NCI-H1694 treated with DMSO at 0.1 percent for 48 hours (cell line): ENCODE measurements around the gene PSKH1.
"Not testable (repeated sequence)": the region's sequence is repeated elsewhere in the genome, so short reads cannot be mapped to it uniquely, and the experiment has no call there.

Source experiments
- DNase-seq: peaks from one replicate; lab custom pipeline; 2025; lab: John Stamatoyannopoulos, UW

Gene PSKH1

DNA sequence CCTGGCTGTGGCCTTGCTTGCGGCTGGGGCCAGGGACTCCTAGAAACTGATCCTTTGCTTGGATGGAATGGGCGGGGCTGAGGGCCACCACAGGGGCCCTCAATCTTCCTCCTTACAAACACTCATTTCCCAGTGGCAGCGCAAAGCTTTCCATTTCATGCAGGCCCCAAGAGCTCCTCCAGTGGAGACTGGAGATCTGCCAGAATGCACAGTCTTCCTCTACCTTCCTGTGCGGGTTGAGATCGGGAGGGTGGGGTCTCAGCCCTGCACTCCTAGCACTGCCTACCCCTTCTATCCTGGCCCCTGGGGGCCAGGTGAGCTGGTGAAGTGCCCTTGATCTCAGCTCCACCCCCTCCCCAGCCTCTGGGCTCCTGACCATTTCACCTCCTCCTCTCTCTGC is 6.7 kb upstream of the PSKH1 start:
- DNase-seq: no peak

DNA sequence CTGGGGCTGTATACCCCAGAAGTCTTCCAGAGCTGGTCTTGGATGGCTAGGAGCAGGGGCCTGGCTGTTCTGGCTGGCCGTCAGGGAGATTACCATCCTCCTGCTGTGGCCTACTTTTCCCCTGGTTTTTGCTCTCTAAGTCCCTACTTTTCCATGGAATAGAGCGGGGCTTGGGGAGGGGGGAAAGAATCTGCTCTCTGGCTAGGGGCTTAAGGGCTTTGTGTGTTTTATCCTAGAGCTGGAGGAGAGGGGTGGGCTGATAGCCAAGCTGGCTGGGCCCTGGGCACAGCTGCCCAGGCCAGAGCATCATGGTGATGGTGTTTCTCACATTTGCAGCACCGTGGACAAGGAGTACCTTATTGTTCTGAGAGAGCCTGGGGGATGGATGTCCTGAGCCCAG is 4.7 kb upstream of the PSKH1 start:
- no peak for DNase-seq

DNA sequence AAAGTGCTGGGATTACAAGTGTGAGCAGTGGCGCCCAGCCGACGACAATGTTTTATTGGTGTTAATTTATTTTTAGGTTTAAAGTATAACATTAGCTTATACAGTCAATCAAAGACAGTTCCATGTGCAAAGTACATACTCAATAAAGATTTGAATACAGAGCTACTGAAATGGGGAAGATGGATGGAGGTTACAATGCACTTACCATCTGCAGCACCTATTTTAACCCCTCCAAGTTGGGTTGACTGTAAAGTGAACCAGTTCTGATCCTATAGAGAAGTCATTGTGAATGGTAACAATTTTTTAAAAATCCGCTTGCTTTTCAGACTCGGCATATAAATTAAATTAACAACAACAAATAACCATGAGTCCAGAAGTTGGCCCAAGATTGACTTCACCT is 679 bp upstream of the PSKH1 start:
- no peak for DNase-seq

DNA sequence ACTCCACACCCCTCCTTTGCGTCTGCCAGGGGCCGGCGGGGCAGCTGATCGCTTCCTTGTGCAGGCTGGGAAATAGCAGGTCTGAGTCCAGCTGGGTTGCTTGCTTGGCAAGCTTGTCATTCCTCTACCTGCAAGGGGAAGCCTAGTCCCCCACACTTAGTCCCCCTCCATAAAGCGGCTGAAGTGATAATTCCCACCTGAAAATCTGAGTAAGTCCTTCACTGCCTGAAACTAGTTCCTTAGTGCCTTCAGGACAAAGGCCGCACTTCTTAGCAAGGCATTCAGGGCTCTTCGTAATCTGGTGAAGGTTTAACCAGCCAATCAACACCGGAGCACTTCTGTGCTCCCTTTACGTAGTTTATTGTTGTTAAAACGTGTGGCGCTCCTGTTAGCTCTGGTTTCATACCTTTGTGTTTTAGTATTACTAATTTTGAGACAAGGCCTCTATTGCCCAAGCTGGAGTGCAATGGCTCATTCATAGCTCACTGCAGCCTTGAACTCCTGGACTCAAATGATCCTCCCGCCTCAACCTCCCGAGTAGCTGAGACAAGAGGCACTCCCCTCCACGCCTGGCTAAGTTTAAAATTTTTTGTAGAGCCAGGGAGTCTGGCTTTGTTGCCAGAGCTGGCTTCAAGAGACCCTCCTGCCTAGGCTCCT is 817 bp downstream of the PSKH1 start:
- no peak for DNase-seq

DNA sequence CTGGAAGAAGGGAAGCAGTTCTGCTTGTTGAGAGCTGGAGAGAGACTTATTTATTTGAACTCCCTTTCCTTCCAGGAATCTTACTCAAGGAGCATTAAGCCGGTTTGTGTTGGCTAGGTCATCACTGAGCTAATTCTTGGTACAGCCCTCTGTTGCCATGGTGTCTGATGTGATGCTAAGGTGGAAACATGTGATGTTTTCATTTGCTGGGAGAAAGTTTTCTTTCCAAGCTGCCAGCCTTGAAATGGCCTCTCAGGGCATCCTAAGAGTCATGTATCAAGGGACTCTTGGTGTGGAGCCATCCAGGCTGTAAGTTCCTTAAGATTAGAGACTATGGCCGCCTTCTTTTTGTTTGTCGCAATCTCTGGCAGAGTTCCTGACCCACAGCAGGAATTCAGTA is 4.2 kb downstream of the PSKH1 start:
- no peak for DNase-seq

DNA sequence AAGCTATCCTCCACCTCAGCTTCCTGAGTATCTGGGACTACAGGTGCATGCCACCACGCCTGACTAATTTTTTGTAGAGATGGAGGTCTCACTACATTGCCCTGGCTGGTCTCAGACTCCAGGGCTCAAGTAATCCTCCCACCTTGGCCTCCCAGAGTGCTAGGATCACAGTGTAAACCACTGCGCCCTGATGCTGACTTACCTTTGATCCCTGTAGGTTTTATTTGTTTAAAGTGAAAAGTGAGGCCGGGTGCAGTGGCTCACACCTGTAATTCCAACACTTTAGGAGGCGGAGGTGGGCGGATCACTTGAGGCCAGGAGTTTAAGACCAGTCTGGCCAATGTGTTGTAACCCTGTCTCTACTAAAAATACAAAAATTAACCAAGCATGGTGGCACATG is 8.7 kb downstream of the PSKH1 start:
- DNase-seq: no peak

DNA sequence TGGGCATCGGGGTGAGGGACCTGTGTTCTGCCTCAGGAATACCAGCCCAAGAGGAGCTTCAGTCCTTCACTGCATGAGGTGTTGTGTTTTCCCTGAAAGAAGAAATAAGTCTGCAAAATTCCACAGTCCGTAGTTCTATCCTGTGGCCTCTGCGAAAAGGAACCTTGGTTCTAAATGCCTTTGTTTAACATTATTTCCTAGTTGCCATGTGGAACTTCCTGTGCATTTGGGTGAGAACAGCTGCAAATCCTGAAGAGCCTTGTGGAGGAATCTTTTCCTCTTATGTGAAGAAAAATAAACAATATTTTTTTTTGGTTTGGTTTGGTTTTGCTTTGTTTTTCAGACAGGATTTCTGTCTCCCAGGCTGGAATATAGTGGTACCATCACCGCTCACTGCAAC is 9.8 kb downstream of the PSKH1 start:
- DNase-seq: no peak

DNA sequence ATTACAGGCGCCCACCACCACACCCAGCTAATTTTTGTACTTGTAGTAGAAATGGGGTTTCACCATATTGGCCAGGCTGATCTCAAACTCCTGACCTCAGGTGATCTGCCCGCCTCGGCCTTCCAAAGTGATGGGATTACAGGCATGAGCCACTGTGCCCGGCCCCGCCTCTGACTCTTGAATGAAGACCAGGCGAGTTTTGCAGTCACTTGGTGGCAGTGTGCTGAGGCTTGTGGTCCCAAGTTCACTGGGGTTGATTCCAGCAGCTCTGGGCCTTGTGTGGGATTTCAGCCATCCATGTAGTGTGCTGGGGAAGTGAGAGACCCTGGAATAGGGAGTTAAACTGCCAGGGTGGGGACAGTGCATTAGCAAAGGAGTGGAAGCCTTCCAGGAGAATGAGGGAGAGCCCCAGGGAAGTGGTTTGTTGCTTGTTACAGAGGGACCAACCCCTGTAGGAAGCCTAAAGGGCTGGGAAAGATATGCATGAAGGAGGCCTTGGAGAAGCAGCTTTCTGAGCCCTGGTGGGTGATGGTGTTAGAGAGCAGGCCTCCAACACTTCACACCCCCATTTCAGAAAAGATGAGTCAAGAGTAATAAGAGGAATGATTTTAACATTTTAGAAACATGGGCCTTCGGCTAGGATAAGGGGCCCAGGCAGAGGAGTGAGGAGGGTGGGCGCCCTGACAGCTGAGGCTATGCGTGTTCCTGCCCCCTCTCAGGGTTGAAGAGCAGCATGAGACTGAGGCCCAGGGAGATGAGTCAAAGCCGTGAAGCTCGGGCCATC is 14.5 kb downstream of the PSKH1 start:
- DNase-seq: no peak

DNA sequence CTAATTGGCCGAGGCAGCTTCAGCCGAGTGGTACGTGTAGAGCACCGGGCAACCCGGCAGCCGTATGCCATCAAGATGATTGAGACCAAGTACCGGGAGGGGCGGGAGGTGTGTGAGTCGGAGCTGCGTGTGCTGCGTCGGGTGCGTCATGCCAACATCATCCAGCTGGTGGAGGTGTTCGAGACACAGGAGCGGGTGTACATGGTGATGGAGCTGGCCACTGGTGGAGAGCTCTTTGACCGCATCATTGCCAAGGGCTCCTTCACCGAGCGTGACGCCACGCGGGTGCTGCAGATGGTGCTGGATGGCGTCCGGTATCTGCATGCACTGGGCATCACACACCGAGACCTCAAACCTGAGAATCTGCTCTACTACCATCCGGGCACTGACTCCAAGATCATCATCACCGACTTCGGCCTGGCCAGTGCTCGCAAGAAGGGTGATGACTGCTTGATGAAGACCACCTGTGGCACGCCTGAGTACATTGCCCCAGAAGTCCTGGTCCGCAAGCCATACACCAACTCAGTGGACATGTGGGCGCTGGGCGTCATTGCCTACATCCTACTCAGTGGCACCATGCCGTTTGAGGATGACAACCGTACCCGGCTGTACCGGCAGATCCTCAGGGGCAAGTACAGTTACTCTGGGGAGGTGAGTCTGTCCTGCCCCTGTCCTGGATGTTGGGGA is 16.1 kb downstream of the PSKH1 start:
- no peak for DNase-seq

DNA sequence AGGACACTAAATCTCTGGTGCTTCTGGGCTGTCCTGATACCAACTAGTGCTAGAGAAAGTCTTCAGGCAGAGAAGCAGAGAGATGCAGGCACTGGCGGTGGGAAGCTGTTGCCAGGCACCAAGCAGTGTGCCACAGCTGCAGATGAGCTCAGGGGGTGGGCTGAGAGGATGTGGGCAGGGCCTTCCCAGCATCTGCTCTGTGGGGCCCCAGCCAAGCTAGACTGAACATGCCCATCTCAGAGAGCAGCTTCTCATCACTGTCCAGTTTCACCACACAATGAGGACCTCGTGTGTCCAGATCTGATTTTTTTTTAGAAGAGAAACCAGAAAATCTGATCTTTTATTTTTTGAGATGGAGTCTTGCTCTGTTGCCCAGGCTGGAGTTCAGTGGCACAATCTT is 17.1 kb downstream of the PSKH1 start:
- peak; percentile 26 for DNase-seq

DNA sequence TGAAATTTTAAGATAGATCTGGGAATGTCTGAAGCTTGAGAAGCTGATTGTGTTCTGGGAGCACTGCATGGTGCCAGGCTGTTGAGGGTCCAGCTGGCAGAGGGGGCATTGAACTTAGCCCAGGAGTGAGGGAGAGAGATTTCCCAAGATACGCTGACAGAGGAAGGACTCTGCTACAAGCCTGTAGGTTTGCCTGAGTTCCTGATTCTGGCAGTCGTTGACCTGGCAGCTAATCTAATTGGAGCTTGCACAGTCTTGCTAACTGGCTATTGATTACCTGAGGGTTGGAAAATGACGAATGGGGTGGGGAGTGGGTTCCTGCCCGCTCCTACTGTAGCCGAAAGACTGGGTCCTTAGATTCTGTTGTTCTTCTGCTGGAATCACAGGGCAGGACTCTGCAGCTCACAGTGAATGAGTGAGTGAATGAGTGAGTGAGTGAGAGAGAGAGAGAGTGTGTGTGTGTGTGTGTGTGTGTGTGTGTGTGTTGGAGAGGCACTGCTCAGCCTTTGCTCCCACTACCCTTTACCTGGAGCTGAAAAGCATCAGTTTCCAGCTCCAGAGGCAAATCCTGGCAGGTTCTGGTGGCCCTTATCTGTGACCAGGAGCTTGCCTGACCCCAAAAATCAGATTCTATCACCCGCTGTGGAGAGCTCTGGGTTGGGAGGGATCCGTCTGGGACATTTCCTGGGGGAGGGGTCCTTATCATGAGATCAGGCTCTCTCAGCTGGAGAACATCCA is 21.9 kb downstream of the PSKH1 start:
- no peak for DNase-seq

DNA sequence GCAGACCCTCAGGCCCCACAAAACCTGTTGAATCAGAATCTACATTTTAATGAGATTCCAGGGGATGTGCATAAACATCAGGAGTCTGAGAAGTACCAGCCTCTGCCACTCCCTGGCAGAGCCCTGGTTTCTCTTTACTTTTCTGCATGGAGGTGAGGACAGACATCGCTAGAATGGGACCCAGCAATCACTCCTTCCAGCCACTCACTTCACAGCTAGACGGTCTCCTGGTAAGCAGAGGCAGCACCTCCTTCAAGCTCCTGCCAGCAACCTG is 22.4 kb downstream of the PSKH1 start:
- not testable (repeated sequence) for DNase-seq

DNA sequence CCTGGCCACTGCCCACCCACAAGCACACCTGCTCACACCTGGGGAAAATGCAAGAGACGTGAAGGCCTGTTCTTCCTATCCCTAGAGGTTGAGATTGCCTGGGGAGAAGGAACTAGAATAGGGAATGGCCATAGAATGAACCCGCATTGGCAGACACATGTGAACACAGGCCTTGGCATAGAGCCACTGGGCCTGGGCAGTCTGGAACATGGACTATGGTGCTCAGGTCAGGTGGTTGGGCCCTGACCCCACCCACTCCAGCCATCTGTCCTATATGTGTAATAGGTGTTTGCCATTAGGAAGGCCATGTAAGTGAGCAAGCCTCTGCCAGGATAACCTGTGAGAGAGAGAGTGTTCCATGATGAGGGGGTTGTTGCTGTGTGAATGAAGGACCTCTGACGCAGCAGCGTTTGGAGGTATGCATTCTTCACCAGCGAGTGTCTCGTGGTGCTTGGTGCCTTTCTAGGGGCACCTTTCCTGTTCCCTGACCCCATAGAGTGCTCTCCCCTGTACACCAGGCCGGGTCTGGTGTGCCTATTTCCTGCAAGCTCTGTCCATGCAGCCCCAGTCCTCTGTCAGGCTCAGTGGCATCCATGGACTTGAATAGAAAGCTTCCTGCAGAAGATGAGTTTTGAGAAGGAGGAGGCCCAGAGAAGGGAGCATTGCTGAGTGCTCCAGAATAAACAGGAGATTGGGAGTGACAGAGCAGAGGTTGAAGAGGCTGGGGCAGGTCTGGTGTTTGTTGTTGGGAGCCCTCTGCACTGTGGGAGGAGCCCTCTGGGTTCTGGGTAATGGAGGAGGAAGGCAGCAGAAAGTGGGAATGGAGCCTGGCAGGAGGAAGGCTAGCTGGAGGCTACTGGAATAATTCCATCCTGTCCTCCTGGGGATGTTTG is 23.0 kb downstream of the PSKH1 start:
- no peak for DNase-seq

DNA sequence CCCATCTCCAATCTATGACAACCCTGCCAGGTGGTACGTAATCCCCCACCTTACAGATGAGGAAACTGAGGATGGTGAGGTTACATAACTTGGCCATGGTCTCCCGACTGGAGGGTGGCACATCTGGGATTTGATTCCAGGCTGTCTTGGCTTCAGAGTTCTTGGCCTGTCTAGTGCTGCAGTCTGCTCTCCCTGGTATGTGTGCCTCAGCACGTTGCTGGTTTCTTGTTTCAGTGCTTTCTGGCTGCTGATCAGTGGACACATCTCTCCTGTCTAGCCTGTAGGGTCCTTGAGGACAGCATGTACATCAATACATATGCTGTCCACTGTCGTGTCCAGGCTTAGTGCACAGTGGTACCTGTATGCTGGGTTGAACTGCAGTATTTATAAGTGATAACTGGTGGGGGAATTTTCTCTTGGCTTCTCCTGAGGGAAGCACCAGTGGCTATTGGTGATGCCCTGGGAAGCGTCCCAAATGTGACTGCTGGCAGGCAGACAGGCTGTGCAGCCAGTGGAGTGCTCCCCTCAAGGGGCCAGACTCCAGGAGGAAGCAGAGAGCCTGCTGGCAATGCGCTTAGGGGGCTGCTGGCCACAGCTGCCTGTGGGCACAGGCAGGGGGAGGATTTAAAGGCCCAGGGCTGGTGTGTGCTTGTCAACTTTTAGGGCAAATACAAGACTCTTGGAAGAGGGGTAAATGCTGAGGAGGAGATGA is 24.2 kb downstream of the PSKH1 start:
- no peak for DNase-seq

DNA sequence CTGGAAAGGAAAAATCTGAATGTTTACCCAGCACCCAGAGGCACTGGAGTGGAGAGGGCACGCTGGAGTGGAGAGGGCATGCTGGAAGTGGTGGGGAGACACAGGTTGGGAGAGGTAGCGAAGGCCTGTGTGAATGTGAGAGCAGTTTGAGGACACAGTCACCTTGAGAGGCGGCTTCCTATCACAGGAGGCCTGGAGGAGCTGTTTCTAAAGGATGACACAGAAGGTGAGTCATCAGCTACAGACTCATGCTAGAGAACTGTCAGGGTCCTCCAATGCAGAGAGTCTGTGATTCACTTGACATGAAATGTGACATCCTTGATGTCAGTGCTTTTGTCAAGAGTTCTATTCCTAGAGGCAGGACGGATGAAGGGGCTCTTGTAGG is 24.8 kb downstream of the PSKH1 start:
- no peak for DNase-seq

DNA sequence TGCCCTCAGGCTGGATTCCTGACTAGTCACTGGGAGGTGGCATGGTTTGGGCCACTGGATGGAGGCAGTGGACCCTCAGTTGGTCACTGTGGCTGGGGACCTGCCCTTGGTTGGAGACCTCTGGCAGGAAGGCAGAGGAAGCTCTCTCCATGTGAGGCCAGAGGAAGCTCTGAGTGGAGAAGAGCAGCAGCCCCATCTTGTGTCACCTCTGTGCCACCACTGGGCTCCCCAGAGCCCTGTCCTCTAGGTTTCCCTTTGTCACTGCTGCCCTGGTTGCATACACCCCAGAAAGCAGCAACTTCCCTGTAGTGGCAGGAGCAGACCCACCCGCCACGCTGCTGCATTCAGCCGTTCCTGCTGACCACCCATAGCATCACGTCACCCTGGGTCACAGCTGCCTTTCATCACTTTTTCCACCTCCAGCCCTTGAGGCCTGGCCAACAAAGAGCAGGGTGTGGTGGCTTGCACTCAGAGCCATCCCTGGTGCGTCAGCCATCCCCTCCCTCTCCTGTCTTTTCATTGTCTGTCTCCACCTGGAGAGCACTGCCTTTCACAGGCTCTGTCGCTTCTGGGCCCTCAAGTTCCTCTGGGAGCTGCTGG is 26.7 kb downstream of the PSKH1 start:
- no peak for DNase-seq

DNA sequence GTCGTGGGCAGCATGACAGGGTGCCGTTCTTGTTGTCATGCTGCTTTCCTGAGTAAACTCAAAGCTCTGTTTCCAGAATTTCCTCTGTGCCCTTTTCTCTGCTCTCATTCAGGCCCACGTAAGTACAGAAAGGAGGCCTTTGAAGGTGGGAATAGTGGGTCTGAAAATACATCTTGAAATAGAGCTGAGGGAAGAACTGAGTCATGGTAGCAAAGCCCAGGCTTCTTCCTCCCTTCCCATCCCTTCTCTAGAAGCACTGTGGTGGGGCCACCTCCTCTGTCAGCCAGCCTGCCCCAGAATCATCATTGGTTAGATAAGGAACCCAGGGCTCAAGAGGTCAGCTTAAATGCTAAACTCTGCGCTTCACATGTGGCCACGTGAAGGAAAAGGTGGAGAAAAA is 29.2 kb downstream of the PSKH1 start:
- DNase-seq: no peak

DNA sequence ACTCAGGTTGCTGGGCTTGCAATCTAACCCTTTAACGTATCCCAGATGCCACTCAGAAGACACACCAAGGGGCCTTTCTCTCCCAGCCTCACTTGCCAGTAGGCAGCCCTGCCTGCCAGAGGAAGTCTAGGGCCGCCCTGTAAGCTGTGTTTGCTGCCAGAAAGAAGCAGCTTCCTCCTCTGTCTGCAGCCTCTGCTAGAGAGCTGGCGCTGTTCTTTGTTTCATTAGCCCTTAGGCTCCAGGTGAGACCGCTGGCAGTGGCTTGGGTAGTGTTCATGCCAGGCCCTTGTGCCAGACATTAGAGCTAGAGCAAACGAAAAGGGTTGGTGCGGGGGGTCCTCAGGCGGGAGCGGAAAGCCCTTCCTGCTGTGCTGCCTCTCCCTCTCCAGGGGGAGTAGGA is 29.7 kb downstream of the PSKH1 start:
- DNase-seq: no peak

DNA sequence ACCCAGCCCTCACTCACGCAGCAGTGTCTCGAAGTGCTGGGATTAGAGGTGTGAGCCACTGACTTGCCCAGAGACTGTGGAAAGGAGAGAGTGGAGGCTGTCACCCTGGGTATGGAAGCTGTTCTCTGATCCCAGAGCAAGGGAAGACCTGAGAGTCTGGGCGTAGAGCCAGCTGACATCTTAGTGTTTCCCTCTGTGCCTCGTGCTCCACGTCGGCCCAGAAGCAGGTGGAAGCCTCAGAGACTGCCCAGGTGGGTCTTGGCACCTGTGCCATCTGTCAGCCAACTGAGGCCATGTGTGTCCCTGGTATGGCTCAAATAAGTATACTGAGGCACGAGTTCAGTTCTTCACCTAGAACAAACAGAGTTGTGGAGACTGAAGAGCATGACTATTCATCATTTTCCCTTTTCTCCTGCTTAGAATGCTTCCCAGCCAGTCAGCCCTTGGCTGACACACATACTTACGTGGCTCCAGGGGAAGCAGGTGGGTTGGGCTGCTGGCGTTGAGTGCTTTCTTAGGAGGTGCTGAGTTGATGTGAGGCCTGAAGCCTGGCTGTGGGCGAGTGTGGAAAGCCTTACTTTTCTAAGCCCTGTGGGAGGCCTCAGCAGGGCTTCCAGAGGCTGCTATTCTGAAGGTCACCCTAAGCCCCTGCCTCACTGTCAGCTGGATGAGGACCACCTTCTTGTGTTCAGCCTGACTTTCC is 30.5 kb downstream of the PSKH1 start:
- no peak for DNase-seq
